ENCODE measurements around the gene IL17C. TPM values are rescaled to one million over a fixed set of nuclear protein-coding genes. Genes with fewer than 3 reads are reported as not detected.

Gene IL17C
- not detected in 2 replicates for total RNA-seq

GRCh38 chr16:88638323-88639230 lies at the start of gene IL17C:
Gene IL17C, plus strand, starts transcription at chr16:88638572. Its CDS starts 70 bp downstream, at chr16:88638642.

GRCh38 chr16:88650749-88651275 lies 12.4 kb downstream of the IL17C start, which contains the start of gene CYBA:
Gene CYBA, minus strand, starts transcription at chr16:88651053. Its CDS starts 40 bp downstream, at chr16:88651013.

GRCh38 chr16:88662843-88663606 lies 24.7 kb downstream of the IL17C start, which contains the start of gene MVD:
Gene MVD, minus strand, starts transcription at chr16:88663091. Its CDS starts 11 bp downstream, at chr16:88663080.

GRCh38 chr16:88686439-88687253 lies 48.3 kb downstream of the IL17C start, which contains the start of gene SNAI3:
Gene SNAI3, minus strand, starts transcription at chr16:88686507. Its CDS starts 101 bp downstream, at chr16:88686406.

Other genes with a start within 250 kb of the IL17C start
- 2.0 and 3.3 TPM in 2 replicates for gene ZFPM1, start 185.3 kb upstream of the IL17C start, total RNA-seq
- 9.6 and 22.6 TPM in 2 replicates for gene ZC3H18, start 68.2 kb upstream of the IL17C start, total RNA-seq
- gene CYBA, start 12.5 kb downstream of the IL17C start, total RNA-seq = 247 and 346 TPM in 2 replicates
- gene MVD, start 24.5 kb downstream of the IL17C start, total RNA-seq = 41.0 and 45.1 TPM in 2 replicates
- not detected in 2 replicates for gene SNAI3, start 47.9 kb downstream of the IL17C start, total RNA-seq
- 11.9 and 15.8 TPM in 2 replicates for gene RNF166, start 67.8 kb downstream of the IL17C start, total RNA-seq
- gene CTU2, start 67.9 kb downstream of the IL17C start, total RNA-seq = 13.0 and 34.1 TPM in 2 replicates
- gene PIEZO1, start 146.6 kb downstream of the IL17C start, total RNA-seq = 140 and 243 TPM in 2 replicates
- gene CDT1, start 165.2 kb downstream of the IL17C start, total RNA-seq = 3.9 and 19.4 TPM in 2 replicates
- 57.5 and 76.3 TPM in 2 replicates for gene APRT, start 173.4 kb downstream of the IL17C start, total RNA-seq
- 16.5 and 21.1 TPM in 2 replicates for gene GALNS, start 218.4 kb downstream of the IL17C start, total RNA-seq
- gene TRAPPC2L, start 218.6 kb downstream of the IL17C start, total RNA-seq = 36.4 and 53.1 TPM in 2 replicates
- not detected in 2 replicates for gene PABPN1L, start 228.1 kb downstream of the IL17C start, total RNA-seq